HepG2 (cell line): ENCODE results near the gene RUNX2.

ENCODE experiments used
- EP300 ChIP-seq, 3 experiments: sonication (generic) in 1 of 3; formaldehyde crosslinking in 1 of 3; IDR thresholded peaks; 2 replicates each; pipeline versions ENCODE4 v1.5.1 to v1.6.1; 2011 to 2020; ENCODE audit warnings: low read depth in 2 of 3, low read length in 2 of 3, borderline replicate concordance in 1 of 3, improper control_type of control experiment in 1 of 3, mild to moderate bottlenecking in 1 of 3, missing genetic modification reagents in 1 of 3, moderate library complexity in 1 of 3
- FOXM1 ChIP-seq: sonication (generic); formaldehyde crosslinking; IDR thresholded peaks from 2 replicates; pipeline ENCODE4 v1.5.0; 2020; ENCODE audit warnings: missing genetic modification reagents
- MYC ChIP-seq: sonication (generic); formaldehyde crosslinking; IDR thresholded peaks from 2 replicates; pipeline ENCODE4 v1.9.0; 2021; ENCODE audit warnings: missing genetic modification reagents, borderline replicate concordance
- PPARG ChIP-seq: conservative IDR thresholded peaks from 2 replicates; pipeline ENCODE4 v1.6.1; 2016; ENCODE audit warnings: missing biosample characterization, missing genetic modification reagents
- SIN3A ChIP-seq: IDR thresholded peaks from 2 replicates; pipeline ENCODE4 v1.6.1; 2011; ENCODE audit warnings: low read depth, mild to moderate bottlenecking, control low read depth, low read length, borderline replicate concordance
- ZFP41 ChIP-seq: sonication (generic); formaldehyde crosslinking; IDR thresholded peaks from 2 replicates; pipeline ENCODE4 v1.4.0; 2020; ENCODE audit warnings: mild to moderate bottlenecking, missing genetic modification reagents, borderline replicate concordance
- ZNF7 ChIP-seq: IDR thresholded peaks from 2 replicates; pipeline ENCODE4 v1.6.1; 2016; ENCODE audit warnings: missing biosample characterization, missing genetic modification reagents
- ZSCAN31 ChIP-seq: sonication (generic); formaldehyde crosslinking; IDR thresholded peaks from 2 replicates; pipeline ENCODE4 v1.5.0; 2020; ENCODE audit warnings: low read depth, mild to moderate bottlenecking, missing genetic modification reagents
- TF ChIP-seq, protein P1 (sequence below): fragments of 450-650 bp; IDR thresholded peaks from 2 replicates; pipeline ENCODE4 v1.6.1; 2017; ENCODE audit warnings: mild to moderate bottlenecking
- TF ChIP-seq, protein P2 (sequence below): sonication (generic); formaldehyde crosslinking; IDR thresholded peaks from 2 replicates; pipeline ENCODE4 v1.4.0; 2020; ENCODE audit warnings: missing genetic modification reagents
- TF ChIP-seq, protein P3 (sequence below): sonication (generic); formaldehyde crosslinking; IDR thresholded peaks from 2 replicates; pipeline ENCODE4 v1.5.0; 2020; ENCODE audit warnings: mild to moderate bottlenecking, missing genetic modification reagents, moderate library complexity

DNA sequence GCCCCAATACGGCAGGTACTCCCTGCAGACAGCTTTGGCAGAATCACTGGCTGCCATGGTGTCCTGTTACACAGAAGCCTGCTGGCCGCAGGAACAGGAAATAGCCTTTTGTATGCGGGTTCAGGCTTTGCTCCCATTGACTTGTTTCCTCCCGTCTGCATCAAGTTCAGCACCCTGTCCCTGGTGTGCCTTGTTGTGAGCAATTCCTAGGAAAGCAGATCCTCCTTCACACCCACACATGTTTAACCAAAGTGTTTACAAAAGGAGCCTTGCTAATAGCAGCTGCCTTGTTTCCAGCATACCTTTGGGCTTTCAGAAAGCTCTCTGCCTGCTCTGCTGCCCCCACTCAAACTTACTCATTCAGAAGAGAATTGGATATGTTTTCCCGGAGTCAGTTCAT, 176.8 kb downstream of the RUNX2 start:
- TF ChIP-seq SIN3A, result no peak
- TF ChIP-seq EP300 (IDR thresholded peaks at IDR 0.05; ENCODE audit: low read depth in 2 of 2, low read length in 2 of 2), result no peak
- no peak for TF ChIP-seq EP300 (CRISPR knock-in tag; IDR thresholded peaks at IDR 0.05; ENCODE audit: borderline replicate concordance)
- no peak for TF ChIP-seq ZFP41 (CRISPR knock-in tag)
- TF ChIP-seq PPARG (CRISPR knock-in tag), result no peak
- TF ChIP-seq ZNF7 (CRISPR knock-in tag), result no peak
- TF ChIP-seq FOXM1 (CRISPR knock-in tag), result no peak
- TF ChIP-seq, protein P1, sequence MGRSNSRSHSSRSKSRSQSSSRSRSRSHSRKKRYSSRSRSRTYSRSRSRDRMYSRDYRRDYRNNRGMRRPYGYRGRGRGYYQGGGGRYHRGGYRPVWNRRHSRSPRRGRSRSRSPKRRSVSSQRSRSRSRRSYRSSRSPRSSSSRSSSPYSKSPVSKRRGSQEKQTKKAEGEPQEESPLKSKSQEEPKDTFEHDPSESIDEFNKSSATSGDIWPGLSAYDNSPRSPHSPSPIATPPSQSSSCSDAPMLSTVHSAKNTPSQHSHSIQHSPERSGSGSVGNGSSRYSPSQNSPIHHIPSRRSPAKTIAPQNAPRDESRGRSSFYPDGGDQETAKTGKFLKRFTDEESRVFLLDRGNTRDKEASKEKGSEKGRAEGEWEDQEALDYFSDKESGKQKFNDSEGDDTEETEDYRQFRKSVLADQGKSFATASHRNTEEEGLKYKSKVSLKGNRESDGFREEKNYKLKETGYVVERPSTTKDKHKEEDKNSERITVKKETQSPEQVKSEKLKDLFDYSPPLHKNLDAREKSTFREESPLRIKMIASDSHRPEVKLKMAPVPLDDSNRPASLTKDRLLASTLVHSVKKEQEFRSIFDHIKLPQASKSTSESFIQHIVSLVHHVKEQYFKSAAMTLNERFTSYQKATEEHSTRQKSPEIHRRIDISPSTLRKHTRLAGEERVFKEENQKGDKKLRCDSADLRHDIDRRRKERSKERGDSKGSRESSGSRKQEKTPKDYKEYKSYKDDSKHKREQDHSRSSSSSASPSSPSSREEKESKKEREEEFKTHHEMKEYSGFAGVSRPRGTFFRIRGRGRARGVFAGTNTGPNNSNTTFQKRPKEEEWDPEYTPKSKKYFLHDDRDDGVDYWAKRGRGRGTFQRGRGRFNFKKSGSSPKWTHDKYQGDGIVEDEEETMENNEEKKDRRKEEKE, result no peak
- no peak for TF ChIP-seq MYC (CRISPR knock-in tag)
- TF ChIP-seq, protein P2, sequence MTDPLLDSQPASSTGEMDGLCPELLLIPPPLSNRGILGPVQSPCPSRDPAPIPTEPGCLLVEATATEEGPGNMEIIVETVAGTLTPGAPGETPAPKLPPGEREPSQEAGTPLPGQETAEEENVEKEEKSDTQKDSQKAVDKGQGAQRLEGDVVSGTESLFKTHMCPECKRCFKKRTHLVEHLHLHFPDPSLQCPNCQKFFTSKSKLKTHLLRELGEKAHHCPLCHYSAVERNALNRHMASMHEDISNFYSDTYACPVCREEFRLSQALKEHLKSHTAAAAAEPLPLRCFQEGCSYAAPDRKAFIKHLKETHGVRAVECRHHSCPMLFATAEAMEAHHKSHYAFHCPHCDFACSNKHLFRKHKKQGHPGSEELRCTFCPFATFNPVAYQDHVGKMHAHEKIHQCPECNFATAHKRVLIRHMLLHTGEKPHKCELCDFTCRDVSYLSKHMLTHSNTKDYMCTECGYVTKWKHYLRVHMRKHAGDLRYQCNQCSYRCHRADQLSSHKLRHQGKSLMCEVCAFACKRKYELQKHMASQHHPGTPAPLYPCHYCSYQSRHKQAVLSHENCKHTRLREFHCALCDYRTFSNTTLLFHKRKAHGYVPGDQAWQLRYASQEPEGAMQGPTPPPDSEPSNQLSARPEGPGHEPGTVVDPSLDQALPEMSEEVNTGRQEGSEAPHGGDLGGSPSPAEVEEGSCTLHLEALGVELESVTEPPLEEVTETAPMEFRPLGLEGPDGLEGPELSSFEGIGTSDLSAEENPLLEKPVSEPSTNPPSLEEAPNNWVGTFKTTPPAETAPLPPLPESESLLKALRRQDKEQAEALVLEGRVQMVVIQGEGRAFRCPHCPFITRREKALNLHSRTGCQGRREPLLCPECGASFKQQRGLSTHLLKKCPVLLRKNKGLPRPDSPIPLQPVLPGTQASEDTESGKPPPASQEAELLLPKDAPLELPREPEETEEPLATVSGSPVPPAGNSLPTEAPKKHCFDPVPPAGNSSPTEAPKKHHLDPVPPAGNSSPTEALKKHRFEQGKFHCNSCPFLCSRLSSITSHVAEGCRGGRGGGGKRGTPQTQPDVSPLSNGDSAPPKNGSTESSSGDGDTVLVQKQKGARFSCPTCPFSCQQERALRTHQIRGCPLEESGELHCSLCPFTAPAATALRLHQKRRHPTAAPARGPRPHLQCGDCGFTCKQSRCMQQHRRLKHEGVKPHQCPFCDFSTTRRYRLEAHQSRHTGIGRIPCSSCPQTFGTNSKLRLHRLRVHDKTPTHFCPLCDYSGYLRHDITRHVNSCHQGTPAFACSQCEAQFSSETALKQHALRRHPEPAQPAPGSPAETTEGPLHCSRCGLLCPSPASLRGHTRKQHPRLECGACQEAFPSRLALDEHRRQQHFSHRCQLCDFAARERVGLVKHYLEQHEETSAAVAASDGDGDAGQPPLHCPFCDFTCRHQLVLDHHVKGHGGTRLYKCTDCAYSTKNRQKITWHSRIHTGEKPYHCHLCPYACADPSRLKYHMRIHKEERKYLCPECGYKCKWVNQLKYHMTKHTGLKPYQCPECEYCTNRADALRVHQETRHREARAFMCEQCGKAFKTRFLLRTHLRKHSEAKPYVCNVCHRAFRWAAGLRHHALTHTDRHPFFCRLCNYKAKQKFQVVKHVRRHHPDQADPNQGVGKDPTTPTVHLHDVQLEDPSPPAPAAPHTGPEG (CRISPR knock-in tag), result no peak
- TF ChIP-seq, protein P3, sequence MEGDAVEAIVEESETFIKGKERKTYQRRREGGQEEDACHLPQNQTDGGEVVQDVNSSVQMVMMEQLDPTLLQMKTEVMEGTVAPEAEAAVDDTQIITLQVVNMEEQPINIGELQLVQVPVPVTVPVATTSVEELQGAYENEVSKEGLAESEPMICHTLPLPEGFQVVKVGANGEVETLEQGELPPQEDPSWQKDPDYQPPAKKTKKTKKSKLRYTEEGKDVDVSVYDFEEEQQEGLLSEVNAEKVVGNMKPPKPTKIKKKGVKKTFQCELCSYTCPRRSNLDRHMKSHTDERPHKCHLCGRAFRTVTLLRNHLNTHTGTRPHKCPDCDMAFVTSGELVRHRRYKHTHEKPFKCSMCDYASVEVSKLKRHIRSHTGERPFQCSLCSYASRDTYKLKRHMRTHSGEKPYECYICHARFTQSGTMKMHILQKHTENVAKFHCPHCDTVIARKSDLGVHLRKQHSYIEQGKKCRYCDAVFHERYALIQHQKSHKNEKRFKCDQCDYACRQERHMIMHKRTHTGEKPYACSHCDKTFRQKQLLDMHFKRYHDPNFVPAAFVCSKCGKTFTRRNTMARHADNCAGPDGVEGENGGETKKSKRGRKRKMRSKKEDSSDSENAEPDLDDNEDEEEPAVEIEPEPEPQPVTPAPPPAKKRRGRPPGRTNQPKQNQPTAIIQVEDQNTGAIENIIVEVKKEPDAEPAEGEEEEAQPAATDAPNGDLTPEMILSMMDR (CRISPR knock-in tag), result no peak
- no peak for TF ChIP-seq ZSCAN31 (CRISPR knock-in tag)
